Cardiac septum (tissue), 1 donor: Measurements from ENCODE around the gene CPT1B. TPM values are rescaled to one million over a fixed set of nuclear protein-coding genes. Genes with fewer than 3 reads are reported as not detected.
"Not testable (repeated sequence)": the region's sequence is repeated elsewhere in the genome, so short reads cannot be mapped to it uniquely, and the experiment has no call there.

ENCODE experiments used
- DNase-seq: peaks from one replicate; pipeline ENCODE4 v3.0.0-alpha.2; 2020; ENCODE audit warnings: low spot score
- intact Hi-C: fragments of 100-400 bp; cut with DNase I; formaldehyde crosslinking; loops from one replicate; pipeline ENCODE4 v1.14.0; 2022
- total RNA-seq: library from RNA; stranded (reverse); fragmentation: NEBNext Ultra II Directional; extraction: Animal tissue kit (Norgen Biotek cat#: 25700); gene quantifications from one replicate; pipeline ENCODE4 v1.2.1, GENCODE V29; 2021
- donor health status: DM: no; HTN: no; CAD: no.

The CPT1B gene
- total RNA-seq, 1 donor from 2014 or later, result 253 TPM

- intact Hi-C loops, result no loop called here
- DNase-seq, result no peak
Observed at GRCh38 chr22:50553310-50553709, 24.9 kb downstream of the CPT1B start.

- DNase-seq, result no peak
- intact Hi-C loops, result no loop called here
Observed at GRCh38 chr22:50551160-50551752, 27.0 kb downstream of the CPT1B start.

- DNase-seq, result no peak
- intact Hi-C loops, result no loop called here
Observed at GRCh38 chr22:50550395-50550794, 27.8 kb downstream of the CPT1B start.

GRCh38 chr22:50548921-50549790, 29.1 kb downstream of the CPT1B start:
- intact Hi-C loops, result no loop called here

GRCh38 chr22:50548040-50548920, 29.9 kb downstream of the CPT1B start:
- intact Hi-C loops, result no loop called here
- DNase-seq, result no peak

More at GRCh38 chr22:50548921-50549790, 29.1 kb downstream of the CPT1B start:
- no peak for DNase-seq

- no peak for DNase-seq
- intact Hi-C loops, result no loop called here
Observed at GRCh38 chr22:50547263-50547985, 30.8 kb downstream of the CPT1B start.

- no peak for DNase-seq
- intact Hi-C loops, result no loop called here
Observed at GRCh38 chr22:50546326-50547262, 31.6 kb downstream of the CPT1B start.

- intact Hi-C loops, result no loop called here
- no peak for DNase-seq
Observed at GRCh38 chr22:50545522-50546325, 32.5 kb downstream of the CPT1B start, which contains the start of gene KLHDC7B. Gene KLHDC7B, plus strand, starts transcription at chr22:50545899. Its CDS starts 345 bp downstream, at chr22:50546244.

GRCh38 chr22:50544746-50545253, 33.4 kb downstream of the CPT1B start:
- intact Hi-C loops, result no loop called here
- no peak for DNase-seq

- DNase-seq, result peak; percentile 94
- intact Hi-C loops, result no loop called here
Observed at GRCh38 chr22:50544078-50544745, 34.0 kb downstream of the CPT1B start.

GRCh38 chr22:50542416-50542927, 35.8 kb downstream of the CPT1B start:
- intact Hi-C loops, result no loop called here
- DNase-seq, result peak; percentile 88

- intact Hi-C loops, result not testable (repeated sequence)
- peak; percentile 86 for DNase-seq
Observed at GRCh38 chr22:50541667-50542026, 36.6 kb downstream of the CPT1B start.

- no peak for DNase-seq
- intact Hi-C loops, result no loop called here
Observed at GRCh38 chr22:50540381-50540780, 37.8 kb downstream of the CPT1B start.

- intact Hi-C loops, result no loop called here
- no peak for DNase-seq
Observed at GRCh38 chr22:50537765-50538164, 40.5 kb downstream of the CPT1B start.

GRCh38 chr22:50536226-50536625, 42.0 kb downstream of the CPT1B start:
- DNase-seq, result no peak
- intact Hi-C loops, result no loop called here

- intact Hi-C loops, result no loop called here
- no peak for DNase-seq
Observed at GRCh38 chr22:50535113-50535512, 43.1 kb downstream of the CPT1B start.
